ENCODE data around the gene CCDC196. TPM values are rescaled to one million over a fixed set of nuclear protein-coding genes. Genes with fewer than 3 reads are reported as not detected.
"Not testable (repeated sequence)": the region's sequence is repeated elsewhere in the genome, so short reads cannot be mapped to it uniquely, and the experiment has no call there.

CCDC196 gene
- total RNA-seq, 4 donors from 2014 or later = not detected

GRCh38 chr14:66496188-66496807 lies 10.1 kb downstream of the CCDC196 start:
- no peak for TF ChIP-seq CTCF (IDR thresholded peaks at IDR 0.05)
- TF ChIP-seq POLR2A (IDR thresholded peaks at IDR 0.05) = no peak
- 52 to 56% methylated on average over 4 of the region's 4 CpGs for WGBS, 2 donors
- H3K4me3 ChIP-seq (ENCODE audit: low read depth, poor library complexity, severe bottlenecking) = no peak overlapping the region
- no peak for DNase-seq (ENCODE audit: low spot score in 2 of 2)
- intact Hi-C loops (cut with DNase I; ENCODE audit: low total_unique reads) = no loop called here

GRCh38 chr14:66496911-66497310 lies 10.7 kb downstream of the CCDC196 start:
- DNase-seq (ENCODE audit: low spot score in 2 of 2) = no peak
- intact Hi-C loops (cut with DNase I; ENCODE audit: low total_unique reads) = no loop called here
- 63 to 75% methylated on average over 2 of the region's 2 CpGs for WGBS, 2 donors
- H3K4me3 ChIP-seq (ENCODE audit: low read depth, poor library complexity, severe bottlenecking) = no peak overlapping the region
- TF ChIP-seq POLR2A (IDR thresholded peaks at IDR 0.05) (no peak), CTCF (IDR thresholded peaks at IDR 0.05) (no peak)

GRCh38 chr14:66498311-66498710 lies 12.1 kb downstream of the CCDC196 start:
- TF ChIP-seq POLR2A (IDR thresholded peaks at IDR 0.05) = no peak
- no peak for TF ChIP-seq CTCF (IDR thresholded peaks at IDR 0.05)
- 82 to 86% methylated on average over 3 of the region's 3 CpGs for WGBS, 2 donors
- no peak overlapping the region for H3K4me3 ChIP-seq (ENCODE audit: low read depth, poor library complexity, severe bottlenecking)
- no peak for DNase-seq (ENCODE audit: low spot score in 2 of 2)
- intact Hi-C loops (cut with DNase I; ENCODE audit: low total_unique reads) = no loop called here

- 61 to 82% methylated on average over 4 of the region's 4 CpGs for WGBS, 2 donors
- DNase-seq (ENCODE audit: low spot score in 2 of 2) = no peak
- no peak overlapping the region for H3K4me3 ChIP-seq (ENCODE audit: low read depth, poor library complexity, severe bottlenecking)
- TF ChIP-seq CTCF (IDR thresholded peaks at IDR 0.05) (no peak), POLR2A (IDR thresholded peaks at IDR 0.05) (no peak)
- intact Hi-C loops (cut with DNase I; ENCODE audit: low total_unique reads) = no loop called here
These were observed 15.4 kb downstream of the CCDC196 start for GRCh38 chr14:66501592-66501991.

GRCh38 chr14:66502836-66503235 lies 16.7 kb downstream of the CCDC196 start:
- intact Hi-C loops (cut with DNase I; ENCODE audit: low total_unique reads); H3K4me3 ChIP-seq (ENCODE audit: low read depth, poor library complexity, severe bottlenecking); DNase-seq (ENCODE audit: low spot score in 2 of 2): not testable (repeated sequence)
- 89% methylated on average over 5 of the region's 5 CpGs for WGBS, 2 donors

GRCh38 chr14:66503532-66503931 lies 17.4 kb downstream of the CCDC196 start:
- intact Hi-C loops (cut with DNase I; ENCODE audit: low total_unique reads) = no loop called here
- WGBS, 2 donors = 36 to 44% methylated on average over 1 of the region's 1 CpG
- no peak for DNase-seq (ENCODE audit: low spot score in 2 of 2)
- TF ChIP-seq CTCF (IDR thresholded peaks at IDR 0.05) (no peak), POLR2A (IDR thresholded peaks at IDR 0.05) (no peak)
- no peak overlapping the region for H3K4me3 ChIP-seq (ENCODE audit: low read depth, poor library complexity, severe bottlenecking)
